GM10248 (cell line): Measurements from ENCODE around the gene PRR13.
"Not testable (repeated sequence)": the region's sequence is repeated elsewhere in the genome, so short reads cannot be mapped to it uniquely, and the experiment has no call there.

Source experiments
- CTCF ChIA-PET: fragments of 300-600 bp; sonication (Branson Sonifier 250); formaldehyde crosslinking; extraction: SDS; loops from one replicate; lab custom pipeline; 2021; ENCODE audit warnings: antibody characterized with exemption; lab: Yijun Ruan, JAX
- POLR2A ChIA-PET: fragments of 350-650 bp; sonication (Branson Sonifier 250); formaldehyde crosslinking; extraction: SDS; loops from one replicate; lab custom pipeline; 2020; ENCODE audit warnings: antibody characterized with exemption; lab: Yijun Ruan, JAX
- DNase-seq: peaks from one replicate; pipeline ENCODE4 v3.0.0; 2012; ENCODE audit errors: extremely low spot score
- CTCF ChIP-seq: IDR thresholded peaks from 2 replicates; pipeline ENCODE4 v1.5.1; 2012; ENCODE audit warnings: mild to moderate bottlenecking, low read depth; ENCODE audit errors: extremely low read depth, missing control alignments, control extremely low read depth

Gene PRR13

GRCh38 chr12:53441040-53441833 is at the start of gene PRR13:
Gene PRR13, plus strand, starts transcription at chr12:53441734. Its CDS starts 981 bp downstream, at chr12:53442715.
- ChIA-PET POLR2A (interaction anchor here (0.5 to 0.8 kb wide), 4 partner anchors 13 to 141 kb away, joined by 3 to 12 read pairs (median 3); no protein-coding TSS in a partner anchor), CTCF (interaction anchor here (1.0 to 1.3 kb wide), 3 partner anchors 9 to 89 kb away, joined by 4 to 6 read pairs (median 5); no protein-coding TSS in a partner anchor)
- TF ChIP-seq CTCF = no peak
- peak; percentile 97 for DNase-seq

- CTCF ChIA-PET = no interaction called here
- no peak for DNase-seq
- POLR2A ChIA-PET = no interaction called here
- TF ChIP-seq CTCF = no peak
These were observed 41.6 kb upstream of the PRR13 start for GRCh38 chr12:53399896-53400295.

GRCh38 chr12:53402351-53402750 is 39.2 kb upstream of the PRR13 start:
- POLR2A ChIA-PET, DNase-seq: not testable (repeated sequence)
- CTCF ChIA-PET = interaction anchor here (1.1 to 2.2 kb wide), 5 partner anchors 14 to 50 kb away, joined by 3 to 5 read pairs (median 4); no protein-coding TSS in a partner anchor

GRCh38 chr12:53402871-53403270 is 38.7 kb upstream of the PRR13 start:
- ChIA-PET POLR2A (no interaction called here), CTCF (interaction anchor here (2.2 to 2.9 kb wide), 2 partner anchors 15 to 21 kb away, joined by 4 to 10 read pairs; no protein-coding TSS in a partner anchor)
- TF ChIP-seq CTCF = no peak
- no peak for DNase-seq

GRCh38 chr12:53410951-53411350 is 30.6 kb upstream of the PRR13 start:
- no peak for DNase-seq
- no peak for TF ChIP-seq CTCF
- CTCF ChIA-PET = interaction anchor here (1.1 to 2.7 kb wide), 4 partner anchors 10 to 90 kb away, joined by 3 to 18 read pairs (median 4); partner anchors contain the start of gene AAAS
- POLR2A ChIA-PET = no interaction called here

- TF ChIP-seq CTCF = no peak
- ChIA-PET CTCF (interaction anchor here (1.1 to 2.4 kb wide), 8 partner anchors 17 to 348 kb away, joined by 3 to 14 read pairs (median 4); no protein-coding TSS in a partner anchor), POLR2A (no interaction called here)
- DNase-seq = peak; percentile 2
These were observed 27.9 kb upstream of the PRR13 start for GRCh38 chr12:53413485-53414204.
